HL-60 (cell line): ENCODE results near the gene SEMA3D.

Source experiments
- DNase-seq, 2 experiments: peaks; one replicate each; pipeline ENCODE4 v3.0.0-alpha.2; 2010 to 2020; ENCODE audit warnings: low read depth in 1 of 2, low spot score in 1 of 2
- H3K27ac ChIP-seq: fragments of 250-450 bp; sonication (Bioruptor Pico); replicated peaks from 2 replicates; pipeline ENCODE4 v1.5.1; 2020; ENCODE audit warnings: mild to moderate bottlenecking, moderate library complexity
- H3K27me3 ChIP-seq: fragments of 250-450 bp; sonication (Bioruptor Pico); 2 replicates; pipeline ENCODE4 v1.5.1; 2021; ENCODE audit warnings: mild to moderate bottlenecking, moderate library complexity; ENCODE audit not compliant: insufficient read depth, poor library complexity, severe bottlenecking
- H3K4me3 ChIP-seq: replicated peaks from 2 replicates; pipeline ENCODE4 v1.5.1; 2011; ENCODE audit warnings: mild to moderate bottlenecking, control low read depth, low read length; ENCODE audit not compliant: insufficient read depth
- GABPA ChIP-seq: IDR thresholded peaks from 2 replicates; pipeline ENCODE4 v1.6.1; 2012; ENCODE audit warnings: low read depth
- POLR2AphosphoS5 ChIP-seq: IDR thresholded peaks from 2 replicates; pipeline ENCODE4 v1.6.1; 2012; ENCODE audit warnings: low read depth
- SPI1 ChIP-seq: IDR thresholded peaks from 2 replicates; pipeline ENCODE4 v1.6.1; 2012; ENCODE audit warnings: low read depth, mild to moderate bottlenecking, borderline replicate concordance
- TF ChIP-seq, protein P1 (sequence below): IDR thresholded peaks from 2 replicates; pipeline ENCODE4 v1.6.1; 2012; ENCODE audit warnings: low read depth; ENCODE audit not compliant: insufficient replicate concordance
- TF ChIP-seq, protein P2 (sequence below): IDR thresholded peaks from one replicate; pipeline ENCODE4 v1.5.1; 2011; ENCODE audit warnings: low read length, control low read depth, inconsistent platforms; ENCODE audit not compliant: insufficient read depth

SEMA3D gene

DNA sequence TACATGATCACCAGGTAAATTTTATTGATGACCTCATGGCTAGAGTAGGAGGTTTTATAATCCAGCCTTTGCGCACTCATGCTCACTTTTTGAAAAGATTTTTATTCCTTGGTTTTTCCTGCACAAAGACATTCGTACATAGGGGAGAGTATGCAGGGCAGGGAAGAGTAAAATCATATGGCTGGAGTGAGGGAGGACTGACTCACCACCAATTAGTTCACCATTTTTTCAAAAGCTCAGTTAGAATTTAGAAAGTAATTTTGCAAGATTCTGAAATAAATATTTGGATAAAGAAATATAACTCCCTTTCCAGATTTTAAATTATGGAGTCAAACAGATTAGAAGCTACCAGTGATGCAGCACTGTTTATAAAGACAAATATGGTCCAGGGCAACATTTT, 111.9 kb downstream of the SEMA3D start:
- Histone ChIP-seq H3K27ac (no peak overlapping the region), H3K4me3 (no peak overlapping the region), H3K27me3 (no peaks in the 10 kb centered on the region)
- TF ChIP-seq, protein P1, sequence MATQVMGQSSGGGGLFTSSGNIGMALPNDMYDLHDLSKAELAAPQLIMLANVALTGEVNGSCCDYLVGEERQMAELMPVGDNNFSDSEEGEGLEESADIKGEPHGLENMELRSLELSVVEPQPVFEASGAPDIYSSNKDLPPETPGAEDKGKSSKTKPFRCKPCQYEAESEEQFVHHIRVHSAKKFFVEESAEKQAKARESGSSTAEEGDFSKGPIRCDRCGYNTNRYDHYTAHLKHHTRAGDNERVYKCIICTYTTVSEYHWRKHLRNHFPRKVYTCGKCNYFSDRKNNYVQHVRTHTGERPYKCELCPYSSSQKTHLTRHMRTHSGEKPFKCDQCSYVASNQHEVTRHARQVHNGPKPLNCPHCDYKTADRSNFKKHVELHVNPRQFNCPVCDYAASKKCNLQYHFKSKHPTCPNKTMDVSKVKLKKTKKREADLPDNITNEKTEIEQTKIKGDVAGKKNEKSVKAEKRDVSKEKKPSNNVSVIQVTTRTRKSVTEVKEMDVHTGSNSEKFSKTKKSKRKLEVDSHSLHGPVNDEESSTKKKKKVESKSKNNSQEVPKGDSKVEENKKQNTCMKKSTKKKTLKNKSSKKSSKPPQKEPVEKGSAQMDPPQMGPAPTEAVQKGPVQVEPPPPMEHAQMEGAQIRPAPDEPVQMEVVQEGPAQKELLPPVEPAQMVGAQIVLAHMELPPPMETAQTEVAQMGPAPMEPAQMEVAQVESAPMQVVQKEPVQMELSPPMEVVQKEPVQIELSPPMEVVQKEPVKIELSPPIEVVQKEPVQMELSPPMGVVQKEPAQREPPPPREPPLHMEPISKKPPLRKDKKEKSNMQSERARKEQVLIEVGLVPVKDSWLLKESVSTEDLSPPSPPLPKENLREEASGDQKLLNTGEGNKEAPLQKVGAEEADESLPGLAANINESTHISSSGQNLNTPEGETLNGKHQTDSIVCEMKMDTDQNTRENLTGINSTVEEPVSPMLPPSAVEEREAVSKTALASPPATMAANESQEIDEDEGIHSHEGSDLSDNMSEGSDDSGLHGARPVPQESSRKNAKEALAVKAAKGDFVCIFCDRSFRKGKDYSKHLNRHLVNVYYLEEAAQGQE, result no peak
- TF ChIP-seq SPI1, result no peak
- no peak for TF ChIP-seq GABPA
- no peak for TF ChIP-seq POLR2AphosphoS5
- TF ChIP-seq, protein P2, sequence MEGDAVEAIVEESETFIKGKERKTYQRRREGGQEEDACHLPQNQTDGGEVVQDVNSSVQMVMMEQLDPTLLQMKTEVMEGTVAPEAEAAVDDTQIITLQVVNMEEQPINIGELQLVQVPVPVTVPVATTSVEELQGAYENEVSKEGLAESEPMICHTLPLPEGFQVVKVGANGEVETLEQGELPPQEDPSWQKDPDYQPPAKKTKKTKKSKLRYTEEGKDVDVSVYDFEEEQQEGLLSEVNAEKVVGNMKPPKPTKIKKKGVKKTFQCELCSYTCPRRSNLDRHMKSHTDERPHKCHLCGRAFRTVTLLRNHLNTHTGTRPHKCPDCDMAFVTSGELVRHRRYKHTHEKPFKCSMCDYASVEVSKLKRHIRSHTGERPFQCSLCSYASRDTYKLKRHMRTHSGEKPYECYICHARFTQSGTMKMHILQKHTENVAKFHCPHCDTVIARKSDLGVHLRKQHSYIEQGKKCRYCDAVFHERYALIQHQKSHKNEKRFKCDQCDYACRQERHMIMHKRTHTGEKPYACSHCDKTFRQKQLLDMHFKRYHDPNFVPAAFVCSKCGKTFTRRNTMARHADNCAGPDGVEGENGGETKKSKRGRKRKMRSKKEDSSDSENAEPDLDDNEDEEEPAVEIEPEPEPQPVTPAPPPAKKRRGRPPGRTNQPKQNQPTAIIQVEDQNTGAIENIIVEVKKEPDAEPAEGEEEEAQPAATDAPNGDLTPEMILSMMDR, result no peak
- DNase-seq, result no peak

DNA sequence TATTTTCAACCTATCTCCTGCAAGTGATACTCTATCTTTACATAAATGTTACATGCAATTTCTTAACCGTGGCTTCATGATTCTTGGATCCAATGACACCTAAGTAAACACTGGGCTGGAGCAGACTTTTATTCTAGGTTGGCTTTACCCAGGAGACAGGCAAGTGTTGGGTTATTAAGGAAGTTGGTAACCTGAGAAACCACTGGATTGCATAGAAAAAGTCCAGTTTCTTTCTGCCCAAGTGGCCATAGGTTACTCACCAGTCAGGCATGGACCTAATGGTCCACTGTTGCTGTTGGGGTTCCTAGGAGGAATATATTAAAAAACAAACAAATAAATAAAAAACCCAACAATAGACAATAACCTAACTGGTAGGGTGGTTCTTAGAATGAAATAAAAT, 112.8 kb downstream of the SEMA3D start:
- TF ChIP-seq POLR2AphosphoS5 (no peak), GABPA (no peak), SPI1 (no peak)
- TF ChIP-seq, protein P2, result no peak
- TF ChIP-seq, protein P1, result no peak
- H3K27me3 ChIP-seq, result no peaks in the 10 kb centered on the region
- no peak for DNase-seq
- H3K27ac ChIP-seq, result no peak overlapping the region
- H3K4me3 ChIP-seq, result no peak overlapping the region

DNA sequence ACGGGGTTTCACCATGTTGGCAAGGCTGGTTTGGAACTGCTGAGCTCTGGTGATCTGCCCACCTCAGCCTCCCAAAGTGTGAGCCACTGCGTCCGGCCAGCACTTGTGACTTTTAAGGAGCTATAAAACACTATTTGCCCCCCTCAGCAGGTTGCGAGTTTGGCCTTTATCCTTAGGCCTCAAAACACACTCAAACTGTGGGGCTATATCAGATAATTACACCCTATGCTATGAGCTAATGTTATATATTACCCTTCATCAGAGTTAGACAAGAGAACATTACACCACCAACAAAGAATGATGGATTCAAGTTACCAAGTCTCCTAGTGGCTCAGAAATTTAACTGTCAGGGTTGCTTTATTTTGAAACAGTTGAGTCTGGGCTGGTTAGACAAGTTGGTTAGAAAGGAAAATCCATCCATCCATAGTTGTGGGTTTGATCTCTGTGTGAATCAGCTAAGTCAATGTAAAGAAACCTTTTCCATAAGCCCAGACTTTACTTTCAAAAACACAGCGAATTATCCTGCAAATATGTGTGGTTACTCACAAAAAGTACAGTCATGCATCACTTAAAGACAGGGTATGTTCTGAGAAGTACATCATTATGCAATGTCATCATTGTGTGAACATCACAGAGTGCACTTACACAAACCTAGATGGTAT, 115.8 kb downstream of the SEMA3D start:
- TF ChIP-seq GABPA, result no peak
- TF ChIP-seq, protein P1, result no peak
- TF ChIP-seq, protein P2, result no peak
- no peak for TF ChIP-seq POLR2AphosphoS5
- TF ChIP-seq SPI1, result no peak
- no peak overlapping the region for H3K4me3 ChIP-seq
- no peaks in the 10 kb centered on the region for H3K27me3 ChIP-seq
- H3K27ac ChIP-seq, result no peak overlapping the region
- DNase-seq, result no peak
